Measurements from ENCODE around the gene CHERP. TPM values are rescaled to one million over a fixed set of nuclear protein-coding genes. Genes with fewer than 3 reads are reported as not detected.

Gene CHERP
- total and polyA plus RNA-seq, 2 of the 13 experiments (the other 11 are each of a cell fraction or from before 2014, with no cell fraction given), result 4.3 to 5.4 TPM

DNA sequence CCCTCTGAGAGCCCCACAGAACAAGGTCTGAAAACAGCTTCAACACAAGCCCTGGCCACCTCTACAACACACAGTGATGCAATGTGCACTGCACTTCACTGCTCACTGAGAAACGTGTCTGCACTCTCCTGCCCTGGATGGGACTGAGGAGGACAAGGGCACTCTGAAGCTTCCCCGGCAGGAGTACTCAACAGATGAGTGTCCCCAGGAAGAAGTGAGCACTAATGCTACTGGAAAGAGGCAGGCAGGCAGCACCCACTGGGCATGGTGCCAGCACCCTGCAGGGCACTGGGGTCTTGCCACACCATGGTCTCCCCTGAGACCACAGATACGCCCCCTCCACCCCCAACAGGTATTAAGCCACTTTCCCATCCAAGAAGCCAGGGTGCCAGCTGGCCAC lies 47.7 kb upstream of the CHERP start:
- no peak overlapping the region for H3K27ac ChIP-seq (ENCODE audit: extremely low read length, insufficient read depth, low read length)
- TF ChIP-seq ATF1 (CRISPR knock-in tag; IDR thresholded peaks at IDR 0.05) (no peak), ZNF644 (CRISPR knock-in tag; IDR thresholded peaks at IDR 0.05; ENCODE audit: low read depth) (no peak), ZNF674 (CRISPR knock-in tag; IDR thresholded peaks at IDR 0.05; ENCODE audit: low read depth) (no peak), TCF7 (IDR thresholded peaks at IDR 0.05; ENCODE audit: low read depth) (no peak), ZNF326 (CRISPR knock-in tag; IDR thresholded peaks at IDR 0.05; ENCODE audit: borderline replicate concordance) (no peak), MZF1 (CRISPR knock-in tag; IDR thresholded peaks at IDR 0.05; ENCODE audit: borderline replicate concordance) (no peak), TERF1 (CRISPR knock-in tag; IDR thresholded peaks at IDR 0.05) (no peak), SSRP1 (CRISPR knock-in tag; IDR thresholded peaks at IDR 0.05) (no peak), RFXANK (CRISPR knock-in tag; IDR thresholded peaks at IDR 0.05) (no peak), PTBP1 (IDR thresholded peaks at IDR 0.05; ENCODE audit: low read depth, low read length, poor library complexity, severe bottlenecking) (no peak), TCF7L2 (IDR thresholded peaks at IDR 0.05; ENCODE audit: low read depth, low read length) (no peak), TFAP4 (IDR thresholded peaks at IDR 0.05; ENCODE audit: borderline replicate concordance, low read depth) (no peak)
- TF ChIP-seq, protein P1, sequence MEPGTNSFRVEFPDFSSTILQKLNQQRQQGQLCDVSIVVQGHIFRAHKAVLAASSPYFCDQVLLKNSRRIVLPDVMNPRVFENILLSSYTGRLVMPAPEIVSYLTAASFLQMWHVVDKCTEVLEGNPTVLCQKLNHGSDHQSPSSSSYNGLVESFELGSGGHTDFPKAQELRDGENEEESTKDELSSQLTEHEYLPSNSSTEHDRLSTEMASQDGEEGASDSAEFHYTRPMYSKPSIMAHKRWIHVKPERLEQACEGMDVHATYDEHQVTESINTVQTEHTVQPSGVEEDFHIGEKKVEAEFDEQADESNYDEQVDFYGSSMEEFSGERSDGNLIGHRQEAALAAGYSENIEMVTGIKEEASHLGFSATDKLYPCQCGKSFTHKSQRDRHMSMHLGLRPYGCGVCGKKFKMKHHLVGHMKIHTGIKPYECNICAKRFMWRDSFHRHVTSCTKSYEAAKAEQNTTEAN (CRISPR knock-in tag; conservative IDR thresholded peaks at IDR 0.05), result no peak
- FAIRE-seq, result no peak
- no peak overlapping the region for H2AFZ ChIP-seq (ENCODE audit: low read length)
- no peak for DNase-seq (ENCODE audit: low spot score)
- peaks cover 89% of the 10 kb centered on the region for H3K79me2 ChIP-seq (ENCODE audit: insufficient read depth, low read length)
- 89% methylated on average over 3 of the region's 3 CpGs for whole genome bisulfite sequencing (ENCODE audit: low lambda C conversion rate)
- H3K9me3 ChIP-seq (ENCODE audit: low read length), result no peaks in the 10 kb centered on the region
- ChIA-PET POLR2A (no interaction called here), CTCF (ENCODE audit: low intra/inter-chr PET ratio, low total read pairs) (no interaction called here)
- ATAC-seq, result no peak
- no peak overlapping the region for H3K4me2 ChIP-seq (ENCODE audit: low read depth, low read length)
- 0 out of 5 replicates have a peak, but pooled peaks cover 0 to 4% of the 10 kb centered on the region in 2 experiments for H3K36me3 ChIP-seq (replicated peaks in 1 of 2; ENCODE audit: control insufficient read depth in 1 of 2, insufficient read depth in 2 of 2, low read length in 2 of 2)
- intact Hi-C loops (cut with micrococcal nuclease; ENCODE audit: unreplicated experiment) (no loop called here), in situ Hi-C loops (cut with HindIII; ENCODE audit: extremely low pct_ligation_motif_present, low pct_unique_long_range_greater_than_20kb) (no loop called here)
- peaks cover 6% of the 10 kb centered on the region for H4K20me1 ChIP-seq (ENCODE audit: insufficient read depth, low read length)
- H3K27me3 ChIP-seq (ENCODE audit: control insufficient read depth in 1 of 2, insufficient read depth in 2 of 2, low read length in 2 of 2), result no peaks in the 10 kb centered on the region
- H3K9ac ChIP-seq (ENCODE audit: insufficient read depth, low read depth, low read length), result no peak overlapping the region
- H3K4me1 ChIP-seq (ENCODE audit: insufficient read depth, low read length), result peaks cover 2% of the 10 kb centered on the region; the same call in 1 of the 2 replicates
- H3K4me3 ChIP-seq (replicated peaks in 1 of 3; ENCODE audit: insufficient read depth in 1 of 3, low read depth in 2 of 3, low read length in 3 of 3), result no peak overlapping the region
- no TSS peak for BruUV-seq (replicated peaks)

Data from HepG2 (cell line).